GM21367 (cell line): ENCODE measurements around the gene OR1K1.
"Not testable (repeated sequence)": the region's sequence is repeated elsewhere in the genome, so short reads cannot be mapped to it uniquely, and the experiment has no call there.

Source experiments
- ATAC-seq: cut with Tn5 transposase; IDR thresholded peaks from one replicate; pipeline ENCODE4 v1.9.1; 2021; ENCODE audit not compliant: unreplicated experiment

OR1K1 gene, protein sequence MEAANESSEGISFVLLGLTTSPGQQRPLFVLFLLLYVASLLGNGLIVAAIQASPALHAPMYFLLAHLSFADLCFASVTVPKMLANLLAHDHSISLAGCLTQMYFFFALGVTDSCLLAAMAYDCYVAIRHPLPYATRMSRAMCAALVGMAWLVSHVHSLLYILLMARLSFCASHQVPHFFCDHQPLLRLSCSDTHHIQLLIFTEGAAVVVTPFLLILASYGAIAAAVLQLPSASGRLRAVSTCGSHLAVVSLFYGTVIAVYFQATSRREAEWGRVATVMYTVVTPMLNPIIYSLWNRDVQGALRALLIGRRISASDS

DNA sequence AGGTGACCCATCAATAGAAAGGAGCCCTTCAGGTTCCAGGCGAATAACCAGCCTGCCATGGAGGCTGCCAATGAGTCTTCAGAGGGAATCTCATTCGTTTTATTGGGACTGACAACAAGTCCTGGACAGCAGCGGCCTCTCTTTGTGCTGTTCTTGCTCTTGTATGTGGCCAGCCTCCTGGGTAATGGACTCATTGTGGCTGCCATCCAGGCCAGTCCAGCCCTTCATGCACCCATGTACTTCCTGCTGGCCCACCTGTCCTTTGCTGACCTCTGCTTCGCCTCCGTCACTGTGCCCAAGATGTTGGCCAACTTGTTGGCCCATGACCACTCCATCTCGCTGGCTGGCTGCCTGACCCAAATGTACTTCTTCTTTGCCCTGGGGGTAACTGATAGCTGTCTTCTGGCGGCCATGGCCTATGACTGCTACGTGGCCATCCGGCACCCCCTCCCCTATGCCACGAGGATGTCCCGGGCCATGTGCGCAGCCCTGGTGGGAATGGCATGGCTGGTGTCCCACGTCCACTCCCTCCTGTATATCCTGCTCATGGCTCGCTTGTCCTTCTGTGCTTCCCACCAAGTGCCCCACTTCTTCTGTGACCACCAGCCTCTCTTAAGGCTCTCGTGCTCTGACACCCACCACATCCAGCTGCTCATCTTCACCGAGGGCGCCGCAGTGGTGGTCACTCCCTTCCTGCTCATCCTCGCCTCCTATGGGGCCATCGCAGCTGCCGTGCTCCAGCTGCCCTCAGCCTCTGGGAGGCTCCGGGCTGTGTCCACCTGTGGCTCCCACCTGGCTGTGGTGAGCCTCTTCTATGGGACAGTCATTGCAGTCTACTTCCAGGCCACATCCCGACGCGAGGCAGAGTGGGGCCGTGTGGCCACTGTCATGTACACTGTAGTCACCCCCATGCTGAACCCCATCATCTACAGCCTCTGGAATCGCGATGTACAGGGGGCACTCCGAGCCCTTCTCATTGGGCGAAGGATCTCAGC lies at the start of gene OR1K1:
OR1K1 (plus strand) TSS at position 58 of the 995 bp plus-strand sequence; CDS start at position 58, 0 bp downstream.
- no peak for ATAC-seq

DNA sequence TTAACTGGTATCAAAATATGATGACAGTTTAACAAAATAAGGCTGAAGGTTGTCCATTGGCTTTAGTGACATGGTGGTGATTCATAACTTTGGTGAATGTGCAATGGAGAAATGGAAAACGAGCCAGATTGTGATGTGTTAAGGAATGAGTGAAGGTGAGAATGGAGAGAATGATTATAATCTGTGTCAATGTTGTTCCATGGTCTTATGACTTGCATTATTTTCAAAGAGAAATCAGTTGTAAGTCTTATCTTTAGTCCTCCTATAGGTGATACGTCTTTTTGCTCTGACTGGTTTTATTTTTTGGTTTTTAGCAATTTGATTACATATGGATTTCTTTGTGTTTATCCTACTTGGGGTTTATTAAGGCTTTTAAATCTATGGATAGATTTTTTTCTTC lies 45.1 kb upstream of the OR1K1 start:
- ATAC-seq = no peak

DNA sequence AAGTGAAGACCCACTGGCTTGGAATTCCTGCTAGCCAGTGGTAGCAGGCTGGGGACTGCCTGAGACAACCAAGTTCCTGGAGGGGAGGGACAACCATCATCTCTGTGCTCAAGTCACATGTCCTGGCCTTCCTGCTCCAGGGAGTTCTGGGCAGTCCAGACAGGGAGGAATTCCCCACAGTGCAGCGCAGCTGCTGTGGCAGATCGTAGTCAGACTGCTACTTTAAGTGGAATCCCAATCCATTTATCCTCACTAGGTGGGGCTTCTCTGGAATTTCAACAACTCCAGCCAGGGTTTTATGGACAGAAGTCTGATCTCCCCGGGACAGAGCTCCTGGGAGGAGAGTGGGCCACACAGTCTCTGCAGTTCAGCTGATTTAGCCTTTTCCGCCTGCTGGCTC lies 32.1 kb upstream of the OR1K1 start:
- ATAC-seq = no peak

DNA sequence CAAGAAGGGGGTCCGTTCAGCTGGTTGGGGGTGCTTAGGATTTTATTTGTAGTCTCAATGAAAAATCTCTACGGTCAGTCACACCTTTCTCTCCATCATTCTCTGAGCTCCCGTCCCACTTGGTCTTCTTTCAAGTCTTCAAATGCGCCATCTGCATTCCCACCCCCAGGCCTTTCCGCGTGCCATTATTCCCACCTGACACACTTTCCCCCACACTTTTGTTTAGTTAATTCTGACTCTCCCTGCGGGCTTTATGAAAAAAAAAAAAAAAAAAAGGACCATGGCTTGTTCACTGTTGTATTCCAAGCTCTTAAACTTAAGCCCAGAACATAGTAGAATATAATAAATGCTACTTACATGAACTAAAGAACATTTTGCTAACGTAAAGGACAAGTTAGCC lies 22.9 kb upstream of the OR1K1 start:
- ATAC-seq = no peak

DNA sequence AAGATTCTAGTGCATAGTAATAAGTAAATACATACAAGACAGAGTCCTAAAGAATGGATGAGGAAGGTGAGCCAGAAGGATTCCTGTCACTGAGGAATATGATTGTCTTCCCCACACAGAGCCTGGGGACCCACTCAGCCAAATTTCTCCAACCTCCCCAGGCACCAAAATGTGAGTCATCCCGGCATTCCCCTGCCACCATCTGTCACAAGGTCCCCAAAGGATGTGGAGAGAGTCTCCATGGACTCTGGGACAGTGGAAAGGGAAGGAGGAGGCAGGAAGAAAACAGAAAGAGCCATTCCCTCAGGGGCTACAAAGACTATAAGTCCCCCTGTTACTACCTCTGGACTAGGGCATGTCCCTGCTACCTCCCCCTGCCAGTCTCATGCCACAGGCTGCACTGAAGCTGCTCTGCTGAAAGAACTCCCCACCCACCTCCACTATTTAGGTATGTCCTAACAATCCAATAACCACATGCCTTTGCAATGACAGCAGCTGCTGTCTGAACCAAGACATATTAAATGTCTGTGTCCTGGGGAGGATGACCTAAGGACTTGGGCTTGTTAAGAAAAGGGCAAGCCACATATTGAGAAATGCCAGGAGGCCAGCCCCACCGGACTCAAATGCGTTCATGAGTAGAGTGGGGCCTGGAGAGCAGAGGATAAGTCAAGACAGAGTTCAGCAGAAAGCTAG lies 21.8 kb upstream of the OR1K1 start:
- ATAC-seq = no peak

DNA sequence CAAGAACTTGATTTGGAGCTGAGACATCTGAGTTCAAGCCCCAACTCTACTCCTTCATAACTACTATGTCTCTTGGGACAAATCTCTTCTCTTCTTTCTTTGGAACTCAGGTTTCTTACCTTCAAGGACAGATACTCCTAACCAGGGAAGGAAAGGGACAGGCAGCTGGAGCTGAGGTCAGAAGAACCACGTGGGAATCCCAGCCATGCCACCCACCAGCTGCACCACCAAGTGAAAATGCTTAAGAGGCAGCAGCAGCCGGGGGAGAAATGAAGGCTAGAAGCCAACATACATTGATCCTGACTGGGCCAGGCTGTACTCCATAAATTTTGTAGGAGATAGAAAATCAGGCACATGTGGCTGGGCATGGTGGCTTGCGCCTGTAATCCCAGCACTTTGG lies 20.7 kb upstream of the OR1K1 start:
- ATAC-seq = no peak

DNA sequence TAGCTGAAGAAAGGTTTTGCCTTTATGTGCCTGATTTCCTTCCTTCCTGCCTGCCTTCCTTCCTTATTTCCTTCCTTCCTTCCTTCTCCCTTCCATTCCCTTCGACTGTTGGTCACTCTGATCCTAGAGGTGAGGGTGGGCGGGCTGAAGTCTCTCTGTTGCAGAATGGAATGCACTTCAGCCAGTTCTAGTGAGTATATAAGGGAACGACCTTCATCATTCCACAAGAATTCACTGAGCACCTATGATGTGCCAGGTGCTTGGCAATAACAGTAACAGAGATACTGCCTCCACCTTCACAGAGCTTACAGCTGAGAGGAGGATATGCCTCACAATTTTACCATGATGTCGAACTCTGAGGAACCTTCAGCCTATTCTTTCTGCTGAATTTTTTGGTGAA lies 19.9 kb upstream of the OR1K1 start:
- no peak for ATAC-seq

DNA sequence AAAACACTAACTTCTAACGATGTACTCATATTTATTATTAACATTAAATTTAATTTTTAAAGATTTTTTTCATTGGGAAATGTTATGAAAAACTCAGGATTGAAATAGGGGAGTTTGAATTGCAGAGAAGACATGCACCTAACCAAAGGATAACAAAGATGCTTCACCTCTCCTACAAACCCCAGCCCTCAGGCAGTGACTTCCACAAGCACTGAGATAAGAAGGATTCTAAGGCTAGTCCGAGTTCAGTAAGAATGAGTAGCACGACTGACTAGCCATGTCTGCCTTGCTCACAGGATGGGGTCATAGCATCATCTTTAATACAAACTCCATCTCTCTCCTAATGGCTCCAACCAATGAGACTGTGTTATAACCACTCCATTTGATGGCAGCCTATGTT lies 18.3 kb upstream of the OR1K1 start:
- no peak for ATAC-seq

DNA sequence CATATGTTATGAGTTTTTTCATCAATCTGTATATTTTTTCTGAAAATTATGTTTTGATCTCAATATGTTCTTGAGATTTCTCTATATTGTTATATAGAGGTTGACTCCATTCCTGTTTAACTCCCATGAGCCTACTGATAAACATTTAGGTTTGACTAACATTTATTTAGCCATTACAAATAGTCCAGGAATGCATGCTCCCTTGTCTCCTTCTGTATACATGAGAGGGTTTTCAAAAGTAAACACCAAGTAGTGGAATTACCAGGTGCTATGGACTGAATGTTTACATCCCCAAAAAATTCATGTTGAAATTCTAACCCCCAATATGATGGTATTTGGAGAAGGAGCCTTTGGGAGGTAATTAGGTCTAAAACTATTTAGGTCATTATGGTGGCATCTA lies 14.7 kb upstream of the OR1K1 start:
- ATAC-seq = no peak

DNA sequence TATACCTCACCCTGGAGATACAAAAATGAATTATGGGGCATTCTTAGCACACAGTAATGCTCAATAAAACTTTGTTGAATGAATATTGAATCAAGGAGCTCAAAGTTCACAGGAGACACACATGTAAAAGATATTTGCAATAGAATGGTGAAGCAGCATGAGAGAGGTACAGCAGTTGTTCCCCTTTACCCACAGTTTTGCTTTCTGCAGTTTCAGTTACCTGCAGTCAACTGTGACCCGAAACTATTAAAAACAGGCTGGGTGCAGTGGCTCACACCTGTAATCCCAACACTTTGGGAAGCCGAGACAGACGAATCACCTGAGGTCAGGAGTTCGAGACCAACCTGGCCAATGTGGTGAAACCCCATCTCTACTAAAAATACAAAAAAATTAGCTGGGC lies 13.6 kb upstream of the OR1K1 start:
- no peak for ATAC-seq

DNA sequence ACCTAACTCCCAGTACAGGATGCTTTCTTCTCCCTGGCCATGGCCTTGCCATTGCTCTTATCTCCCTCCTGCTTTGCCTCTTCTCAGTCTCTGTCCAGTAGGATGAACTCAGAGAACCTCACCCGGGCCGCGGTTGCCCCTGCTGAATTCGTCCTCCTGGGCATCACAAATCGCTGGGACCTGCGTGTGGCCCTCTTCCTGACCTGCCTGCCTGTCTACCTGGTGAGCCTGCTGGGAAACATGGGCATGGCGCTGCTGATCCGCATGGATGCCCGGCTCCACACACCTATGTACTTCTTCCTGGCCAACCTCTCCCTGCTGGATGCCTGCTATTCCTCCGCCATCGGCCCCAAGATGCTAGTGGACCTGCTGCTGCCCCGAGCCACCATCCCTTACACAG lies 11.1 kb upstream of the OR1K1 start, which contains the start of gene OR5C1:
OR5C1 (plus strand) TSS at position 103 of the 400 bp plus-strand sequence; CDS start at position 103, 0 bp downstream.
- ATAC-seq = no peak

DNA sequence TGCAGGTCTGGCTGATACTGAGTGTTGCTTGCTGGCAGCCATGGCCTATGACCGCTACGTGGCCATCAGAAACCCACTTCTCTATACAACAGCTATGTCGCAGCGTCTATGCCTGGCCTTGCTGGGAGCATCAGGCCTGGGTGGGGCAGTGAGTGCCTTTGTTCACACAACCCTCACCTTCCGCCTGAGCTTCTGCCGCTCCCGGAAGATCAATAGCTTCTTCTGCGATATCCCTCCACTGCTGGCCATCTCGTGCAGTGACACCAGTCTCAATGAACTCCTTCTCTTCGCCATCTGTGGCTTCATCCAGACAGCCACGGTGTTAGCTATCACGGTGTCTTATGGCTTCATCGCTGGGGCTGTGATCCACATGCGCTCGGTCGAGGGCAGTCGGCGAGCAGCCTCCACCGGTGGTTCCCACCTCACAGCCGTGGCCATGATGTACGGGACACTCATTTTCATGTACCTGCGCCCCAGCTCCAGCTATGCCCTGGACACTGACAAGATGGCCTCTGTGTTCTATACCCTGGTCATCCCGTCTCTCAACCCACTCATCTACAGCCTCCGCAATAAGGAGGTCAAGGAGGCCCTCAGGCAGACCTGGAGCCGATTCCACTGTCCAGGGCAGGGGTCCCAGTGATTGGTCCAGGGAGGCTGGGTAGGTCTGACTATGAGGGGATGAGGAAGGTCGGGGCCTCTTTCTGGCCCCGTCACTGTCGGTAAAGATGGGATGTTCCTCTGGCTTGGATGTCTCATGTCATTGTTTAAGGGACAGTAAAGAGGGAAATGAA lies 10.5 kb upstream of the OR1K1 start:
- no peak for ATAC-seq

DNA sequence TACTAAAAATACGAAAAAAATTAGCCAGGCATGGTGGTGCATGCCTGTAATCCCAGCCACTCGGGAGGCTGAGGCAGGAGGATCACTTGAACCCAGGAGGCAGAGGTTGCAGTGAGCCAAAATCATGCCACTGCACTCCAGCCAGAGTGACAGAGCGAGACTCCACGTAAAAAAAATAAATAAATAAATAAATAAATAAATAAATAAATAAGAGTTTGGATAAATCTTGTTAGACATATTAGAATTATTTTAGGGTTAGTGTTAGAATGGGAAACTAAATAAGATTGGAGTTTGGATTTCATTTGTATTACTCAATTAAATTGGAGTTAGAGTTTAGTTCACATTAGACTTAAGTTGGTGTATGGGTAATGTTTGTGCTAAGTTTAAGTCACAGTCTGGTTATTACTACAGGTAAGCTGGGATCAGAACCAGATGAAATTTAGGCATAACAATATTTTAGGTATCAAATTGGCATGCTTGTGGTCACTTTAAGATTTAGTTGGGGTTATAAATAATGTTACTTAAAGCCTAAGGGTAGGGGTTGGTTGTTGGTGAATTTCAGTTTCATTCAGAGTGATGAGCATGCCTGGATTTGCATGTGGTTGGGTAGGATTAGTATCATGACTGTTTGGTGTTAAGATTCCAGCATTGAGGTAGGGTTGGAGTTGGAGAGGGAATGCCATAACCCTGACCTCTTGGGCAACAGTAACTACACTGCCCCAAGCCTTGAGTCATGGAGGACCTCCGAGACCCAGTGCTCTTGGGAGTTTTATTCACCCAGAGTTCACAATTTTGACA lies 7.9 kb upstream of the OR1K1 start:
- ATAC-seq = no peak

DNA sequence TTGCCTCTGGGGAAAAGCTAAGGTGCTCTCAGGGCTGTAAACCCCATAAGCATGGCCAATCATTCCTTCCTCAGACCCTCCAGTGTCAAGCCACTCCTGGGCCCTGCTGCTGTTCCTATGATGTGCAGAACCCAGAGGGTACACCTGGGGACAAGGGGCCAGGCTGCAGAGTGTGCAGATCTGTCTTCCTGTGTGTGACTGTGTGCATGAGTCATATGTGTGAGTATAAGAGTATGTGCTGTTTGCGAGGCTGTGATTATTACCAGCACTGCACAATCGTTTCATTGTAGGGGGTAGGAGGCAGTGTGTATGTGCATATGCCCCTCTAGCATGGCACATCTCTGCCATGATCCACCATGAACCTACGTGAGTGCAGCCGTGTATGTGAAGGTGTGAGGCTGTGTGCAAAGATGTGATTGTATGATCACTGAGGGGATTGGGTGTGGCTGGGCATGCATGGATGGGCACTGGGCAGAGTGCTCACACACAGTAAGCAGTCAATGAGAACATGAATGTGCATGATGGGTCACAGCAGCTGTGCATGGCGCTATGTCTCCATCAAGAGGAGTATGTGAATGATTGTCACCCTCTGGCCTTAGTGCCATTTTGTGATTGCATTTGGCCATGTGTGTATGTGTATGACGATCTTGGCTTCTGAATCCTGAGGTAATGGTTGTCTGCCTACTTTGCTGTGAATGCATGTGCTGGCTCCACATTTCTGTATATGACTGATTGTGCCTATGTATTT lies 2.4 kb upstream of the OR1K1 start:
- no peak for ATAC-seq

DNA sequence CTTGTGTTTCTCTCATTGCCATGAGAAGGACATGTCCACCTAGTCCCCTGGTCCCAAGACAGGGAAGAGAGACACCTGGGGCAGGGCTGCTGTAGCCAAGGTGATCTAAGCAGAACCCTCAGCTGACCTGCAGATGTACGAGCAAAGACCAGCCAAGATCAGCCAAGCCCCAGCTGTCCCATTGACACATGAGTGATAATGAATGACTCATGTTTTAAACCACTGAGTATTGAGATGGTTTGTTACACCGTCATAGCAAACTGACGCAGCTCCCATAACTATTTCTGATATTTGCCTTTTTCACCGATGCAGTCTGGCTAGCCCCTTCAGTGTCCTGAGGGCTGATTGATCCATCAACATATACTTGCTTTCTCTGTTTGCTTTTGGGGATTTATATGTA lies 6.7 kb downstream of the OR1K1 start:
- ATAC-seq = no peak

DNA sequence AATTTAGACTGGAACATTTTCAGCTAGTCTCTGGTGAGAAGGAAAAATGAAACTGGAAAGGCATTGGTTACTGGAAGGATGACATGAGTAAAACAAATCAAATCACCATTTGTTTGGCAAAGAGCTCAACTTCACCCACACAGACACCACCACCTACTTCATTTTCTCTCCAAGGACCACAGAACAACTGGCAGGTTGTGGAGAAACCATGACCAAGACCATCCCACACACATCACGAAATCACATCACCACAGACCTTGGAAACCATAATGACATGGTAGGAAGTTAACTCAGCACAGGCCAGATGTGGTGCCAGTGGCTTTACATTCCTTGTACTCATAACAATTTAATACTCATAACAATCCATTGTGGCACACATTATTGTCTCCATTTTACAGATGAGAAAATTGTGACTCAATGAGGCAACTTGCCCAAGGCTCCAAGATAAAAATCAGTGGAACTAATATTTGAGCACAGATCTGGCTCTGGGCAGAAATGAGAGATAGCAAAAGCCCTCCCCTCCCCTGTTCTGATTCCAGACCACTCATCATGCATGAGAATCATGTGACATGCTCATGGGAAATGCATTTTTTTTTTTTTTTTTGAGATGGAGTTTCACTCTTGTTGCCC lies 7.5 kb downstream of the OR1K1 start:
- ATAC-seq = no peak

DNA sequence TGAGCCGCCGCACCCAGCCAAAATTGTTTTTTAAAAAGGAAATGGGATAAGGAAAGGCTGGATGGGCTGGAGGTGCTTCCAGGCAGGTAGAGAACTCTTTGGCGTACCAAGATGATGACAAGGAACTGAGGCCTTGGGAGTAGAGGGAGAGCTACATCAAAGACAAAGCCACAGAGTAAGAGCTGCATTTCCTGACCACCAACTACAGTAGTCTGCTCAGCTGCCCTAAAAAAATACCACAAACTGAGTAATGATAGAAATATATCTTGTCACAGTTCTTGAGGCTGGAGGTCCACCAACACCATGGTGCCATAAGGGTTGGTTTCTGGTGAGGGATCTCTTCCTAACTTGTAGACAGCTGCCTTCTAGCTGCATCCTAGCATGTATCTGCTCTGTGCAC lies 8.2 kb downstream of the OR1K1 start:
- no peak for ATAC-seq

DNA sequence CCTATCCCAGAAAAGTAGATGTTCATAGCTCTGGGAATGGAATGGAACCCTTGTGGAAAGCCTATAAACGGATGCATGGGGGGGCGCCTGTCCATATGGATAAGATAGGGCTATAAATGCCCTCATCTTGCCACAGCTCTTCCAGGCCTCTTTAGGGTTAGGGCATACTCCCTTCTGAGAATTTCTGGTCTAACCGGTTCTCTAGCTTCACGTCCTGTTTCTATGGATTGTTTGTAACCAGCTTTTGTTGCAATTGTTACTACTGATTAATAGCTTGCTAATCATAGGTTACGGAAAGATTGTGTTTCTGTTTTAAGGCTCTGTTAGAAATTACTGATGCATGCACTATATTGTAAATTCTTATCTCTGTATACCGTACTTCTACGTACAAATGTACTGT lies 9.3 kb downstream of the OR1K1 start:
- not testable (repeated sequence) for ATAC-seq
